Activated CD8-positive, alpha-beta memory T cell treated with anti-CD3 and anti-CD28 coated beads, Interleukin-2, amount 50 U/mL, for 1 hour (primary cell): ENCODE results near the gene TRAFD1.

ENCODE experiments used
- DNase-seq: peaks from one replicate; pipeline ENCODE4 v3.0.0-alpha.2; 2020; ENCODE audit errors: extremely low read depth

TRAFD1 gene

DNA sequence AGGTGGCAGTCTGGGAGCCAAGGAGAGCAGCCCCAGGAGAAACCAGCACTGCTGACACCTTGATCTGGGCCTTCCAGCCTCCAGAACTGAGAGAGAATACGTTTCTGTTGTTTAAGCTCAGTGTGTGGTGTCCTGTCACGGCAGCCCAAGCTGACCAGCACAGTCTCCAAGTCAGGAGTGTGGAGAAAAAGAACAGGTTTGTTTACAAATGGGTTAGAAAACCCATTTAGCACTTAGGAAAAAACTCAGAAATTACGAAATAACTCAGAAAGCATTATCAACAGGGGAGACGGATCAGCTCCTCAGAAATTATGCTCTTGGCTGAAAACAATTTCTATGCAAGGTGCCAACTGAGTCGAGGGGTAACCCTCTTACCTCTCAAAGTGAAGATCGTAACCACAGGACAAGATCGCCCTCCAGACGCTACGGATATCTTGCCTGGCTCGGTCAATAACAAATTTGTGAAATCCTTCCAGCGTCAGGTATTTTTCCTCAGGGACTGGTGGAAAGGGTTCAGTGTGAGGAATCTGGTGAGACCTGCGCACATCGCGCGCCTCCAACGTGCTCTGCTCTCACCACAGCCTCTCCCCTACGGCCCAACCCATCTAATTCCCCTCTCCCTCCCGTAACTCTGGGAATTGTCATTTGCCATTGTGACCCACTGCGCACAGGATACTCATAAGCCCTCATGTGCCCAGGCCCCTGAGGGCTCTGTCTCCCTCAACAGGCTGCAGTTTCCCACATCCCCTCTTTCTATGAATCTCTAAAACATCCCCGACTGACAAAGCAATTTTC, 50.2 kb downstream of the TRAFD1 start:
- DNase-seq: no peak

DNA sequence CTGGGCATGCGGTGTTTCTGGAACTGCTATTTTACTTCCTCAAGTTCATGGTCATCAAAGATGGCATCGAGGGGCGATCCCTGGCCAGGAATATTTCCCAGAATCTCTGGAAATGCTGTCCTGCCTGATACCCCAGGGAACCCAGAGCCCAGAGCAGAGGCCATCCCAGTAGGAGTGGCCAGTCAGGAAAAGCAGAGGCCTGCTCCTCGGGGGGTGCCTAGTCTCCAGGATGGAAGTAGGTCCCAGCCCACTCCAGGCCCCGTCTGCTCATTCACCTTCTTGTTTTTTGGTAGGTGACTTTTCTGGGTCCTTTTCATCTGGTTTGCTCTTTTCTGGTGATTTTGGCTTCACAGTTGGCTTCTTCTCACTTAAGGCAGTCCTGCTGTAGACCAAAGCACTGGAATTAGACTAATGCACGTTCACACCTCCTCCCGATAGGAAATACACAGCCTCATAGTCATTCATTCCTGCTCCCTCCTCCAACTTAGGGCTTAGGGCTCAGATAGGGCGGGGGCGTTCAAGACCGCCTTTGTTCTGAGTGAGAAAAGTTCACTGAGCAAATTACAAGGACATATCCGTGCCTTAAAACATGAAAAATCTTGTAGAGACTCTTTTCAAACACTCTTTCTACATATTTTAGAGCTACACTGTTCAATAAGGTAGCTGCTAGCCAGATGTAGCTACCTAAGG, 51.1 kb downstream of the TRAFD1 start:
- DNase-seq: no peak

DNA sequence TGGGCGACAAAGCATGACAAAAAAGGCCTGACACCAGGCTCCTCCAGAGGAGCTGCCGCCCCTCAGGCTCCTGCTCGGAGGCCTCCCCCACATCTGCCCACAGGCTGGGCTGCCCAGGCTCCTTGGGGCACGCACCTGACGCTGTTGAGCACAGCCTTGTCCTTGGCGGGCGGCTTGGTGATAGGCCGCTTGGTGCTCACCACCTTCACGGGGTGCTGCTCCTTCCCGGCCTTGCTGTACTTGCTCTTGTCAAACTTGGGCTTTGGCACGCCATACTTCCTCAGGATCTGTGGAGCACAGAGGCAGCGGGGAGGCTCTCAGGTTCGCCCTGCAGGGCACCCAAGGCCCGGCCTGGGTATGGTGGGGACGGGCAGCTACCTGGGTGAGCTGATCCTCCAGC, 53.4 kb downstream of the TRAFD1 start:
- no peak for DNase-seq

DNA sequence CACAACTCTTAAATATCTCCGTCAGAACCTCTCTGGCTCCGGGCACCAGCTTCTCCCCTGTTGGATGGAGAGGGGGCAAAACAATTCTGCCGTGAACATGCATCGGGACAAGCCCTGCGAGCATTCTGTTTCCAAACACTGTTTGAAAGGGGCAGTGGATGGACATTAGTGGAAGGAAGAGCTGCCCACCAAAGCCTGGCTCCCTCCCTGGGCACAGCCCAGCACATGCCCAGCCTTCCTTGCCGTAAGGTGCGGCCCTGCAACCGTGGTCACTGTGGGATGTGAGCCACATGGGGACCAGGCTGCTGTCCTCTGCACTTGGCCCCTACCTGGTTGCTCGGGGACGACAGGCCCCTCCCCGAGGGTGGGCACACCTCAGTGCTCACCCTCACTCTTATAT, 54.0 kb downstream of the TRAFD1 start:
- DNase-seq: no peak

DNA sequence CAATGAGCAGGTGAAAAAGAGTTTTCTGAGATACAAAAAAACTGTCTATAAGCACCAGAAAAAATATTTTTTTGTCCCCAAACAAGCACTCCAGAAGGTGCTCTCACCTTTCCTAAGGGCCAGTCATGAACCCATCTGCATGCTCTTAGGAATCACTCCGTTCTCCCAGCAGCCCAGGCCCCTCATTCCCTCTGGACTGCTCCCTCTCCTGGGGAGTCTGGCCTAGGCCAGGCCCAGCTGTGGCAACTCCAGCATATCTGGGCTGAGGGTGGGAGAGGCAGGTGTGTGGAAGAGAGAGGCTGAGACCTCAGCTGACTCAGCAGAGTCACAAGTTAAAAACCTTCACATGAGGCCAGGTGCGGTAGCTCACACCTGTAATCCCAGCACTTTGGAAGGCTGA, 54.6 kb downstream of the TRAFD1 start:
- DNase-seq: no peak

DNA sequence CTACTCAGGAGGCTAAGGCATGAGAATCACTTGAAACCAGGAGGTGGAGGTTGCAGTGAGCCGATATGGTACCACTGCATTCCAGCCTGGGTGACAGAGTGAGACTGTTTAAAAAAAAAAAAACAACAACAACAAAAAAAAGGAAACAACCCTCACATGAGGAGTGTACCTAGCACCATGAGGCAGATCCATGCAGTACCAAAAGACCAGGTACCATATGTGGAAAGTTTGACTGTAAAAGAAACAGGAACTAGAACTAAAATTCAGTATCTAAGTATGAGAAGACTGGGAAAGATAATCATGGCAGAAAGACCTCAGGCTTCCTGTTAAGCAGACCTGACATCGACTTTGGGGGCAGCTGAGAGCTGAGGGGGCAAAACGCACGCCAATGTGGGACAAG, 55.1 kb downstream of the TRAFD1 start:
- no peak for DNase-seq

DNA sequence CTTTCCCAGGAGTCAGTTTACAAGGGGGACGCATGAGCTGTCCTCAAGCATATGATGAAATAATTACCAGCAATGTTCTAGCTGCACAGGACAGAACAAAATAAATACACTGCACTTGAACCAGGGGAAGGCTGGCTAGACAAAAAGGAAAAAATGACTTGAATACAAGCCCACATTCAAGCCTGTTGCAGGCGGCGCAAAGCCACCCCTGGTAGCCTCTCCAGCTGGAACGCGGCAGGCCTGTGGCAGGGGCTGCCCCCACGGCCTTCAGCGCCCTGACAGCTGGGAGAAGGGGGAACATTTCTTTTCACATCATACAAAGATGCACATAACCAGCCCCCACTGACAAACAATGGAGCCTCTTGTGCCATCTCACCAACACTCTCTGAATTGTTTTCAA, 57.1 kb downstream of the TRAFD1 start:
- DNase-seq: no peak

DNA sequence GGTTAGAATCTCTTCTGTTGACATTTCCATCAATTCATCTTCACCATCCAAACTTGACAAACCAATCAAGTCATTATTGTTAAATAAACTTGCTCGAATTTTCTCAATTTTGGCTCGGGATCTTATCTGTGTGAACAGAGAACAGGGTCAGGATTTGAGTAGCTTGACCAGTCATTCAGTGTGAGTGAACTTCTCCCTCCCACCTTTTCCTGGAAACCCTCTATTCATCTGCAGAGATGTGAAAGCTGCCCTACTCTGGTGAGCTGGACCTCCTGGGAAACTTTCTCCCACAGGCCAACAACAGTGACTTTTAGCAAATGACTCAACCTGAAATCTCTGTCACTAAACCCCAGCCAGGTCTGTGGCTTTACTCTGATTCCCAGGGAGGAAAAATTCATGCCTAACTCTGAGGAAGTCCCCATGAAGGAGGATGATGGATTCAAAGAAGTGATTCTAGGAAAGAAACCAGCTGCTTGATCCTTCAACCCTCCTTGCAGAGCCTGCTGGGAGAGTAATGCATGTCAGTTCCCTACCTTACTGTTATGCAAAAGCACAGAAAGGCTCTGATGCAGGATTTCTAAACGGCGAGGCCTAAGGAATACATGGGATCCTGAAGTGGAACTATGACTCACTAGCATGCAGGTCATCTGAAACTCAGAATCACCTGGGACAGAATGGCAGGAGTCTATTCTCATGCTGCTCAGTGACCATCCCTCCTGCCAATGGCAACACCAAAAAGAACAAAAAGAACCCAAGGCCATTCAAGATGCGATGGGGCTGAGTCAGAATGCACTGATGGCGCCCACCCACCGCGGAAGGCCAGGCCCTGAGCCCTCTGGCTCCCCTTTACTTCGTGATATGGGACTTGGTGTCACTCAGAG, 58.0 kb downstream of the TRAFD1 start:
- no peak for DNase-seq

DNA sequence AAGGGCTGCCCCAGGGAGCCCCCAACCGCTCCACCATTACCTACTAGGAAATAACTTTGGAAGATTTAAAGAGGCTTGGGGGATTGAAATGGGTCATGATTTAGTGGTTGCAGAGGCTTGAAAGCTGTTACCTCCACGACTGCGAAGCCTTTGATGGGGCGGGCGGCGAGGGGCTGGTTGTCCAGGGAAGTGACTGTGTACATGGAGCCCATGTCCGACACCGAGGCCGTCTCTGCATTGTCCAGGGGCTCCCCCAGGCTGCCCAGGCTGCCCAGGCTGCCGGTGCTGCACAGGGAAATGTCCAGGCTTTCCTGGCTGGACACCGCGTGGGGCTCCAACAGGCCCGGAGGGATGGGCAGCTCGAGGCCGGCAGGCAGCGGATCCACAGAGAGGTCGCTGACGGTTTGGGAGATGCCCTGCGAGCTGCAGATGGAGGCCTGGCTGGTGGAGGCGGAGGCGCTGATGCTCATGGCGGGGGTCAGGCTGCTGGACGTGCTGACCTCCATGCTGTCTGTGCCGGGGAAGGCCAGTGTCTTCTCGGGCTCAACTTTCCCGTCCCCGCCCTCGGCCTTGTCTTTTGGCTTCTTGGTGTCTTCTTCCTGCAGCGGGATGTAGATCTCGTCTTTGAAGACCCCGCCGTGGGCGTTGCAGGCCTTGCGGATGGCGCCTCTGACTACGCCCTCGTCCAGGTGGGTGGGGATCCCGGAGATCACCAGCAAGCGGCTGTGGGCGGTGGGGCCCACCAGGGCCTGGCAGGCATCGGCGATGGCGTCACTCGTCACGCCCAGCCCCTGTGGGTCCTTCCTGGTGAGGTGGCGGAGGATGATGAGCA, 58.9 kb downstream of the TRAFD1 start:
- DNase-seq: no peak

DNA sequence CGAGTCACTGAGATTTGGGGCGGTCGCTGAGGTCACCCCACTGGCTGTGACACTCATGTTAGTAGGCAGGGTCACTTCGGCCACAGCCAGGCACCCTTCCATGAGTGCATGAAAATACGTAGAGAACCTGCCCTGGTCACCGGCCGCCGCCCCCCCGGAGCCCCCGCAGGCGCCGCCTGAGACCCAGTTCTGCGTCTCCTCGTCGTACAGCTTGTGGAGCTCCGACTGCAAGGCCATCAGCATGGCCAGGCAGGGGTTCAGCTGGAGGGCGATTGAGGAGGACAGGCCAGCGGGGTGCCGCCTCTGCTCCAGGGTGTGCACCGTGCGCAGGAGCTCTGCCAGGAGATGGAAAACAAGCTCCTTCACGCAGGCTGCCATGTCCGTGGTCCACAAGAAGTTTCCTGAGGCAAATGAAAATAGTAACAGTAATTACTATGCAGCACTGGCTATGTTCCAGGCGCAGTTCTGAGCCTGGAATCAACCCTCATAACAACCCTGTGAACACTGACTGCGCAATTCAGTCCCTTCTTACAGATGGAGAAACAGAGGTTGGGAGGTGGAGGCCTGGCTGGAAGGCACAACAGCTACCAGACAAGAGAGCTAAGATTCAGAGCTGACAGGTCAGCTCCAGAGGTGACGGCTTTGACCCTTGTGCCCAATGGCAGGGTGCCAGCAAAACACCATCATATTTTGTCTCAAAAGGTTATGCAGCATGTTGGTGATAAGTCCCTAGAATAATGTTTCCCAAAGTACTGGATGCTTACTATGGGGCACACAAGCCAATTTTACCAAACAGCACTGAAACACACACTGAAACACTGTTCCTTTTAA, 59.9 kb downstream of the TRAFD1 start:
- no peak for DNase-seq

DNA sequence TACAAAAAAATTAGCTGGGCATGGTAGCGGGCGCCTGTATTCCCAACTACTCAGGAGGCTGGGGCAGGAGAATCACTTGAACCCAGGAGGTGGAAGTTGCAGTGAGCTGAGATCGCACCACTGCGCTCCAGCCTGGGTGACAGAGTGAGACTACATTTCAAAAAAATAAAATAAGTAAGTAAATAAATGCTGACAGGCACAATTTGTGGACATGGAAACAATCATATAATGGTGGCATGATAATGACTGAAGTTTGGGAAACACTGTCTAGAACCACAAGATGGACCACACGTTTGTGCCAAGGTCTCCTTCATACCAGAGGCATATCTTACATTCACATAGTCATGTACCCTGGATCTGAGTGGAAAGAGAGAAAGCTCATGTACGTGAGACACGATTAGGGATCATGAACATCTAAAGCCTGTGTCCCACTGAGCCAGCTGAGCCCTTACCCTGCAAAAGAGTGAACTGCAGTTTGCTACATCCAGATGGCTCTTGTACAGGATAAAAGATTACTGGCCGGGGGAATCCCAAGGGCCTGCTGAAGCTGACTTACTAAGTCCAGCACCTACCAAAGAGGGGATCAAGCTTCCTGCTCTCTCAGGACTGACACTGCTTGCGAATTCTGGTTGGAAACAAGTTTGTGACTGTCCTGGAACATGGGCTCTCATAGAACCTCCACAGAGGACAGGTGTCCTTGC, 62.9 kb downstream of the TRAFD1 start:
- no peak for DNase-seq

DNA sequence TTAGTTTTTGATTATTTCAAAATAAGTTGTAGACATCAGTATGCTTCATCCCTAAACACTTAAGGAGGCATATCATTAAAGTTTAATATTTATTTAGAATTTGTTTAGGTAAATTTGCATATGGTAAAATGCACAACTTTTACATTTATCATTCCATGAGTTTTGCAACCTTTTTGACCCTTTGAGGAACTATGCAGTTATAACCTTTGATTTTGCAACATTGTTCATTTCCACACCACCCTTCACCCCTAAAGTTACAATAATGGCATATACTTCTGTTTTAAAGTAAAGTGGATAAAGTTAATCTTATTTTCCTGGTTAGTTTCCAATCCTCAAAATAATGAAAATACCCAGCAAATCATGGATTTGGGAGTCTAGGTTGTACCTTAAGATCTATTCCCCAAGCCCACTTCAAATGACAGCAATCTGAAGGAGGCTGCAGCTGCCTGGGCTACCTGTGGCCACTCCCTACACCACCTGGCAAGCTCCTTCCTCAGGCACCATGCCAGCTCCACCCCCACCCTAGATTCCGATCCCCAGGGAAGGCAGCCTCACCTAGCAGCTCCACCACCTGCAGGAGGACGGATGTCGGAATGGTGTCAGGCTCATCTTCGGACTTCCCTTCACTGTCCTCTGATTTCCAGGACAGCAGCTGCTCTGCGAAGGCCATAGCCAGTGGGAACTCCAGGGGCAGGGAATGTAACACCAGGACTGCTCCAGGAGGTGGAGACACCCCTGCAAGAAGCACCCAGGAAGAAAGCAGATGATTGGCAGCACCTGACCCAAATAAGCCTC, 65.1 kb downstream of the TRAFD1 start:
- no peak for DNase-seq

DNA sequence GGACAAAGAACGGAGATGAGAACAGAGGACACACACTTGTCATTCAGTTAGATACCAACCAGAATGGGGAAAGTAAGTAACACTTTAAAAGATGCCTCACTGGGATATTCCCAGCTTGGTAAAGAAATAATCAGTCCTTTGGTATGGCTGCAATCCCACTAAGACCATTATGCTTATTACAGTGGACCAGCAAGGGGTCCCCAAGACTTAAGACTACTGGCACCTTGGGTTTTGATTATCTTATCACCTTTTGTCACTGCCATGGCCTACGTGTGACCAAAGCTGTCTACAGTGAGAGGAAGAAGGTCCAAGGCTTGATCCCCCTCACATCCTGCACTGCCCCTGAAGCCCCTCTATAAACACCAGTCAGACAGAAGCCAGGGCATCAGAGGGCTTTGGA, 65.8 kb downstream of the TRAFD1 start:
- DNase-seq: no peak

DNA sequence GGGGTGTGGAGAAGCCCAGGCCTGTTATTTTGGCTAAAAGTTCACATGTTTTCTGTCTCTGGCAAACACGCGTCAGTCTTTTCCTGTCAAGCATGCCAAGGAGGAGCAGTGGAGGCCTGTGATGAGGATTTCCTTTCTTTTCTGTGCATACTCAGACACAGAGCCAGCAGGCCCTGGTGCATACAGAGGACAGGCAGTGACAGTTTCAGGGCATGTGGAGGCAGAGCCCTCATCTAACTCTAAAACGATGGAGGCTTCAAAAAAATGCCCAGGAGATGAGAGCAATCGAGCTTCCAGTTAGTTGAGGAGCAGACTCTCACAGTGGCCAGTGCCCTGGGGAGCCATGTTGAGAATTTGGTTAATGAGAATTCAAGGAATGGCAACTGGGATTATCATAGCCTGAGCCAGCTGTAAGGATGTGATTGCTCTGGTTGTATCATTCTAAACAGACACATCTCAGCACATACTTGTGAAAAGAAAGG, 66.5 kb downstream of the TRAFD1 start:
- no peak for DNase-seq

DNA sequence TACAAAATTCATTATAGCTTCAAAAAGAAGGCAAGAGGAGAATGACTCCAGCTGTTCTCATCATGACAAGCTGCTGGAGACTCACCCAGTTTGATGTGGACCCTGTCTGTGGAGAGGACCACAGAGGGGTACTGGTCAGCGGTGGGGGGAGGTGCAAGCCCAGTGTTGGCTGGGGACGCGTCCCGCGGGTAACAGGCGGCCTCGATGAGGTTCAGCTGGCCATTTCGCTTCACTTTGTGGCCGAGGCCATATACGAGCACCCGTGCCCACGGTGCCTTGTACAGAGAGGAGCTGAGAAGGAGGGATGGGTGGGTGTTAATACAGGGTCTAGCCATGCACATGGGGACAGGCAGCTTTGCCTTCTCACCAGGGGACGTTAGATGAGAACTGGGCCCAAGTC, 67.1 kb downstream of the TRAFD1 start:
- DNase-seq: no peak

DNA sequence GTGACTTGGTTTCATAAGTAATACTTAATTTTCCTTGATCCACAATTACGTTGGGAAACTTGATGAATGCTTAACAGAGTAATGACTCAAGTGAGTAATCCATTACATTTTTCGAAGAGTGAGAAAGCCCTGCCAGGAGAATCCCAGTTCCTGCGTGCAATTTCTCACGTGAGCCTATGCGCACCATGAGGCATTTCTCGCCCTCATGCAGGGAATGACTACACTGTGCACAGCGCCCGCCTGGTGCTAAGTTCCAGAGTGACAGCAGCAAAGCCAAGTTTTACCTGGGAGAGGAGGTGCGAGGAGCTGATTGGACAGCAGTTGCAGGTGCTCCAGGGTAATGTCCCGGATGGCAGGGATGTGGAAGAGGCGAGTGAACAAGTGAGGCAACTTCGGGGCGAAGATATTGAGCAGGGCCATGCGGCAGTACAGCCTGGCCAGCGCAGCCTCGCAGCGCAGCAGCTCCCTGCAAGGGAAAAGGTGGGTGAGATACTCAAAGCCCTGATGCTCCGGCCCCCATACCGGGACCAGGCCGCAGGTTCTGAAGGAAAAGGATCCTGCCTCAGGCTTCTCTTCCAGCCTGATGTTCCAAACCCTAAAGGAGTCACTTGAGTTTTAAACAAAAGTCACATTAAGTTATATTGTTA, 69.4 kb downstream of the TRAFD1 start:
- no peak for DNase-seq

DNA sequence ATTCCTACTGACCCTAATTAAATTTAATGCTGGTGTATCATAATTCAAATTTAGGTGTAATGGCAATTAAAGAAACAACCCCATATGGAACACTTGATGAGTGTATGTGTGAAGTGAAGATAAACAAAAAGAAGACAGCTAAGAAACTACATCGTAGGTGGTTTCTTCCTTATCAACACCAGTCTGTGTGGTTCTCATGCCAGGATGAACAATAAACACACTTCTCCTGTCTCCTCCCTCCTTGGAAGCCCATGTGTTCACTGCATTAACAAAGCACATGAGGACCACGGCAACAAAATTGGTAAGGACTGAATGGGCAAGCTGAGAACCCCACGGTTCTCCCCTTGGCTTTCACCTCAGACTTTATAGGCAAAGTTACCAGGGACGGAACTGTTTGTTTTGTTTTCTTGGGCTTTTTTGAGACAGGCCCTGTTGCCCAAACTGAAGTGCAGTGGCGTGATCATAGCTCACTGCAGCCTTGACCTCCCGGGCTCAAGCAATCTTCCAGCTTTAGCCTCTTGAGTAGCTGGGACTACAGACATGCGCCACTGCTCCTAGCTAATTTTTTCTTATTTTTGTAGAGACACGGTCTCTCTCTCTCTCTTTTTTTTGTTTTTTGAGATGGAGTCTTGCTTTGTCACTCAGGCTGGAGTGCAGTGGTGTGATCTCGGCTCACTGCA, 71.0 kb downstream of the TRAFD1 start:
- DNase-seq: no peak

DNA sequence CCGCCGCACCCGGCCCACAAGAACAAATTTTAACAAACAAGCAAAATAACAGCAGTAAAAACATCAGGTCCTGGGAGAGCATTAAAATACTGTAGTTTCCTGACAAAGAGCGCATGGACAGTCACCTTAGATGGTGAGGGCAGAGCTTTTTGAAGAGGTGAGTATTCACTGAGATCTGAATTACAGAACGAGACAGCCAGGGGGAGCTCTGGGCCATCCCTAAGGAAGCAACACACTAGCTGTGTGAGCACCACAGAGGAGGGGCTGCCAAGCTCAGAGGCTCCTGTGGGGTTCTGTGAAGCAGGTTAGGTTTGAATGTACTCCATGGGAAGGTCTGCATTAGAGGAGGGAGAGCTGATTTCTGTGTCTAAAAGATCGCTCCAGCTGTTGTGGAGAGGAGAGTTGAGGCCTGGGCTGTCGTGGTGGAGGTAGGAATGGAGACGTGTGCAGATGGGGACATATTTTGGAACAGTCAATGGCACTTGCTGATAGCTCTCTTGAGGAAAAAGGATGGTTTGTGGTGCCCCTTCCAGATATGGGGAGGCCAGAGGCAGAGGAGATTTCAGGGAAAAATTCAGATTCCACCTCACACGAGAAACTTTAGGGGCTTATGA, 72.9 kb downstream of the TRAFD1 start:
- DNase-seq: no peak
